IMR-90 (cell line): ENCODE measurements around the gene ABHD17B. TPM values are rescaled to one million over a fixed set of nuclear protein-coding genes. Genes with fewer than 3 reads are reported as not detected.

Source experiments
- ATAC-seq: fragments of 200-7000 bp; cut with Tn5 transposase; 2 replicates; pipeline ENCODE4 v1.9.1; 2020; ENCODE audit warnings: low read depth, mild to moderate bottlenecking, moderate library complexity
- BruUV-seq: library from RNA; stranded (reverse); fragments of 400-500 nt; replicated peaks from 2 replicates; lab custom pipeline; 2021; lab: Mats Ljungman, UMichigan
- CTCF ChIA-PET: fragments of 300-600 bp; formaldehyde crosslinking; extraction: SDS; loops from one replicate; lab custom pipeline; 2021; ENCODE audit warnings: antibody characterized with exemption; lab: Yijun Ruan, JAX
- POLR2A ChIA-PET: fragments of 300-600 bp; sonication (Branson Sonifier 250); formaldehyde crosslinking; loops from one replicate; lab custom pipeline; 2022; ENCODE audit warnings: antibody characterized with exemption; ENCODE audit not compliant: unreplicated experiment; lab: Charles Lee
- DNase-seq: peaks from one replicate; pipeline ENCODE4 v3.0.0; 2013
- H2AFZ ChIP-seq: replicated peaks from 2 replicates; pipeline ENCODE3; 2013; ENCODE audit warnings: low read length, mild to moderate bottlenecking; ENCODE audit not compliant: poor library complexity
- H2AK5ac ChIP-seq: 2 replicates; pipeline ENCODE4 v1.6.1; 2013; ENCODE audit warnings: low read depth, low read length, inconsistent platforms
- H2AK9ac ChIP-seq: replicated peaks from 2 replicates; pipeline ENCODE3; 2013; ENCODE audit warnings: mild to moderate bottlenecking, low read depth, low read length, moderate library complexity; ENCODE audit not compliant: poor library complexity
- H2BK120ac ChIP-seq: 2 replicates; pipeline ENCODE4 v1.6.1; 2013; ENCODE audit warnings: low read depth, low read length, inconsistent platforms
- H2BK15ac ChIP-seq: 3 replicates; pipeline ENCODE4 v1.6.1; 2013; ENCODE audit warnings: low read depth, low read length, inconsistent platforms
- H2BK20ac ChIP-seq: 2 replicates; pipeline ENCODE4 v1.6.1; 2013; ENCODE audit warnings: low read depth, mild to moderate bottlenecking, inconsistent platforms, low read length, moderate library complexity
- H2BK5ac ChIP-seq: 2 replicates; pipeline ENCODE4 v1.6.1; 2013; ENCODE audit warnings: mild to moderate bottlenecking, low read depth, low read length, inconsistent platforms; ENCODE audit not compliant: poor library complexity, severe bottlenecking
- H3K14ac ChIP-seq: replicated peaks from 2 replicates; pipeline ENCODE4 v1.6.1; 2013; ENCODE audit warnings: low read depth, low read length, inconsistent platforms
- H3K18ac ChIP-seq: 2 replicates; pipeline ENCODE4 v1.6.1; 2013; ENCODE audit warnings: low read depth, low read length, control low read depth
- H3K23ac ChIP-seq: 2 replicates; pipeline ENCODE4 v1.6.1; 2013; ENCODE audit warnings: low read depth, low read length, inconsistent platforms
- H3K27ac ChIP-seq: 2 replicates; pipeline ENCODE4 v1.5.1; 2013; ENCODE audit warnings: mild to moderate bottlenecking, control low read depth, low read length; ENCODE audit not compliant: insufficient read depth
- H3K27me3 ChIP-seq: 2 replicates; pipeline ENCODE4 v1.6.1; 2013; ENCODE audit warnings: low read length; ENCODE audit not compliant: control insufficient read depth, insufficient read depth
- H3K36me3 ChIP-seq: 2 replicates; pipeline ENCODE4 v1.6.1; 2013; ENCODE audit warnings: low read length, mixed read lengths; ENCODE audit not compliant: control insufficient read depth, insufficient read depth
- H3K4ac ChIP-seq: 2 replicates; pipeline ENCODE4 v1.6.1; 2013; ENCODE audit warnings: low read depth, low read length, inconsistent platforms
- H3K4me1 ChIP-seq: 2 replicates; pipeline ENCODE4 v1.6.1; 2013; ENCODE audit warnings: low read length, mixed read lengths; ENCODE audit not compliant: control insufficient read depth, insufficient read depth
- H3K4me2 ChIP-seq: 2 replicates; pipeline ENCODE4 v1.6.1; 2013; ENCODE audit warnings: low read depth, mild to moderate bottlenecking, control low read depth, low read length, moderate library complexity
- H3K4me3 ChIP-seq: 2 replicates; pipeline ENCODE4 v1.5.1; 2013; ENCODE audit warnings: low read depth, mild to moderate bottlenecking, control low read depth, low read length, moderate library complexity; ENCODE audit not compliant: insufficient read depth
- H3K56ac ChIP-seq: 2 replicates; pipeline ENCODE4 v1.6.1; 2013; ENCODE audit warnings: low read length, inconsistent platforms; ENCODE audit not compliant: insufficient read depth; ENCODE audit errors: extremely low read depth
- H3K79me1 ChIP-seq, 2 experiments: 2 replicates each; pipeline ENCODE4 v1.6.1; 2013; ENCODE audit warnings: low read length in 2 of 2, inconsistent platforms in 1 of 2, low read depth in 1 of 2
- H3K9ac ChIP-seq: 2 replicates; pipeline ENCODE4 v1.6.1; 2013; ENCODE audit warnings: low read depth, low read length, control low read depth
- H3K9me1 ChIP-seq: 2 replicates; pipeline ENCODE4 v1.6.1; 2013; ENCODE audit warnings: low read length, inconsistent platforms; ENCODE audit not compliant: insufficient read depth
- H3K9me3 ChIP-seq: 2 replicates; pipeline ENCODE4 v1.6.1; 2013; ENCODE audit warnings: low read length; ENCODE audit not compliant: control insufficient read depth, insufficient read depth
- H4K20me1 ChIP-seq: 2 replicates; pipeline ENCODE4 v1.6.1; 2013; ENCODE audit warnings: low read length, inconsistent platforms; ENCODE audit not compliant: insufficient read depth
- H4K5ac ChIP-seq: 2 replicates; pipeline ENCODE4 v1.6.1; 2013; ENCODE audit warnings: mild to moderate bottlenecking, low read depth, low read length, control low read depth
- H4K8ac ChIP-seq, 2 experiments: 2 replicates each; pipeline ENCODE4 v1.6.1; 2013; ENCODE audit warnings: low read depth in 2 of 2, low read length in 2 of 2, control low read depth in 1 of 2, inconsistent platforms in 1 of 2
- H4K91ac ChIP-seq: 2 replicates; pipeline ENCODE4 v1.6.1; 2013; ENCODE audit warnings: low read depth, low read length, inconsistent platforms; ENCODE audit not compliant: insufficient read depth
- BHLHE40 ChIP-seq: fragments of 150-350 bp; IDR thresholded peaks from 2 replicates; pipeline ENCODE4 v1.6.1; 2016; ENCODE audit warnings: mild to moderate bottlenecking, low read depth, low read length
- CEBPB ChIP-seq: IDR thresholded peaks from 2 replicates; pipeline ENCODE4 v1.6.1; 2012; ENCODE audit warnings: low read depth, low read length, improper control_type of control experiment
- CHD1 ChIP-seq: IDR thresholded peaks from 2 replicates; pipeline ENCODE4 v1.6.1; 2012; ENCODE audit warnings: low read depth, low read length, improper control_type of control experiment
- CTCF ChIP-seq: conservative IDR thresholded peaks from 2 replicates; pipeline ENCODE4 v1.5.1; 2012; ENCODE audit warnings: mild to moderate bottlenecking, low read depth, low read length, improper control_type of control experiment
- ELK1 ChIP-seq: fragments of 150-350 bp; IDR thresholded peaks from 2 replicates; pipeline ENCODE4 v1.6.1; 2016; ENCODE audit warnings: low read depth, mild to moderate bottlenecking, low read length, moderate library complexity, borderline replicate concordance
- FOS ChIP-seq: fragments of 150-350 bp; IDR thresholded peaks from 2 replicates; pipeline ENCODE4 v1.6.1; 2016; ENCODE audit warnings: low read depth, low read length
- MAFK ChIP-seq: IDR thresholded peaks from 2 replicates; pipeline ENCODE4 v1.6.1; 2012; ENCODE audit warnings: low read depth, low read length, improper control_type of control experiment
- MAZ ChIP-seq: IDR thresholded peaks from 2 replicates; pipeline ENCODE4 v1.6.1; 2012; ENCODE audit warnings: low read depth, mild to moderate bottlenecking, low read length, improper control_type of control experiment, moderate library complexity, borderline replicate concordance
- MXI1 ChIP-seq: IDR thresholded peaks from 2 replicates; pipeline ENCODE4 v1.6.1; 2012; ENCODE audit warnings: low read depth, mild to moderate bottlenecking, low read length, moderate library complexity, borderline replicate concordance
- NFE2L2 ChIP-seq: fragments of 150-350 bp; IDR thresholded peaks from 2 replicates; pipeline ENCODE4 v1.6.1; 2016; ENCODE audit warnings: low read depth, mild to moderate bottlenecking, low read length
- POLR2A ChIP-seq: IDR thresholded peaks from 2 replicates; pipeline ENCODE4 v1.6.1; 2012; ENCODE audit warnings: mild to moderate bottlenecking, low read depth, low read length
- RAD21 ChIP-seq: IDR thresholded peaks from 2 replicates; pipeline ENCODE4 v1.6.1; 2012; ENCODE audit warnings: low read length, improper control_type of control experiment
- RCOR1 ChIP-seq: IDR thresholded peaks from 2 replicates; pipeline ENCODE4 v1.6.1; 2012; ENCODE audit warnings: mild to moderate bottlenecking, low read length, improper control_type of control experiment; ENCODE audit not compliant: insufficient replicate concordance
- RFX5 ChIP-seq: IDR thresholded peaks from 2 replicates; pipeline ENCODE4 v1.8.0; 2012; ENCODE audit warnings: low read depth, mild to moderate bottlenecking, low read length, moderate library complexity
- SMC3 ChIP-seq: fragments of 150-350 bp; IDR thresholded peaks from 2 replicates; pipeline ENCODE4 v1.6.1; 2016; ENCODE audit warnings: low read depth, mild to moderate bottlenecking, antibody characterized with exemption, low read length, moderate library complexity
- USF2 ChIP-seq: fragments of 150-350 bp; IDR thresholded peaks from 2 replicates; pipeline ENCODE4 v1.6.1; 2017; ENCODE audit warnings: mild to moderate bottlenecking, antibody characterized with exemption, low read length, low read depth
- WGBS, 2 experiments: methylation state at CpG; one replicate each; pipeline versions ENCODE4 v1.1.5 to v1.1.7; 2013; ENCODE audit warnings: missing lambda C conversion rate in 2 of 2; ENCODE audit not compliant: insufficient read length in 1 of 2; ENCODE audit errors: extremely low coverage in 2 of 2; 5-methylcytosine and 5-hydroxymethylcytosine counted together
- dilution Hi-C: fragments of 300-500 bp; cut with HindIII; formaldehyde crosslinking; loops from one replicate; pipeline ENCODE4 v1.14.3; 2018; ENCODE audit warnings: low sequenced_read_pairs; ENCODE audit not compliant: unreplicated experiment
- in situ Hi-C: fragments of 300-500 bp; cut with MboI; formaldehyde crosslinking; loops from 3 replicates; pipeline ENCODE4 v1.14.3; 2019; ENCODE audit warnings: low sequenced_read_pairs, inconsistent platforms, mixed read lengths
- intact Hi-C: fragments of 100-400 bp; cut with micrococcal nuclease; formaldehyde crosslinking; loops from 2 replicates; pipeline ENCODE4 v1.10.0; 2022
- polyA plus RNA-seq, 3 experiments: library from polyadenylated mRNA; depleted of rRNA; stranded (reverse); fragments of >200 nt; gene quantifications; 2 replicates each; pipeline ENCODE4 v1.2.3, GENCODE V29; 2012; ENCODE audit warnings: low replicate concordance in 1 of 3
- total RNA-seq: library from RNA; depleted of rRNA; stranded (reverse); fragments of >200 nt; gene quantifications from 2 replicates; pipeline ENCODE4 v1.2.3, GENCODE V29; 2012

Gene ABHD17B
- total and polyA plus RNA-seq, 2 of the 4 experiments (the other 2 are of a cell fraction), result 7.5 to 16.8 TPM

- POLR2A ChIA-PET, result interaction anchor here (0.6 kb wide), 1 partner anchor 558 kb away, joined by 6 read pairs; no protein-coding TSS in a partner anchor
- dilution Hi-C loops, result no loop called here
- Histone ChIP-seq H3K36me3 (no peaks in the 10 kb centered on the region), H2AK5ac (no peak overlapping the region), H2AK9ac (no peak overlapping the region), H3K27me3 (no peaks in the 10 kb centered on the region), H3K23ac (no peak overlapping the region), H3K4me2 (no peak overlapping the region), H4K91ac (no peak overlapping the region), H2BK5ac (no peak overlapping the region), H3K18ac (no peak overlapping the region), H3K4me1 (peaks cover 2% of the 10 kb centered on the region; the same call in 1 of the 2 replicates), H4K5ac (no peak overlapping the region), H3K56ac (no peak overlapping the region), H3K4me3 (no peak overlapping the region), H3K9ac (no peak overlapping the region), H3K79me1 (peaks cover 7 to 27% of the 10 kb centered on the region in 2 experiments), H3K9me3 (no peaks in the 10 kb centered on the region), H2BK15ac (no peak overlapping the region), H3K4ac (no peak overlapping the region), H4K20me1 (no peaks in the 10 kb centered on the region), H3K14ac (no peak overlapping the region), H3K27ac (no peak overlapping the region), H2BK20ac (no peak overlapping the region), H3K9me1 (no peaks in the 10 kb centered on the region), H4K8ac (no peak overlapping the region), H2AFZ (no peak overlapping the region), H2BK120ac (no peak overlapping the region)
- TF ChIP-seq BHLHE40, result no peak
- no peak for TF ChIP-seq ELK1
- no peak for TF ChIP-seq RAD21
- TF ChIP-seq POLR2A, result no peak
- TF ChIP-seq MXI1, result no peak
- TF ChIP-seq MAZ, result no peak
- no peak for TF ChIP-seq CHD1
- no peak for TF ChIP-seq RFX5
- TF ChIP-seq NFE2L2, result no peak
- TF ChIP-seq USF2, result no peak
- TF ChIP-seq CTCF, result no peak
- no peak for TF ChIP-seq RCOR1
- TF ChIP-seq SMC3, result no peak
- TF ChIP-seq CEBPB, result no peak
- no peak for TF ChIP-seq MAFK
- TF ChIP-seq FOS, result no peak
- WGBS, 2 experiments, result no CpG with 5 or more reads among the region's 1 CpG
- in situ Hi-C loops, result no loop called here
- intact Hi-C loops, result no loop called here
- no TSS peak for BruUV-seq
- DNase-seq (peak; percentile 31), ATAC-seq (no peak)
- CTCF ChIA-PET, result interaction anchor here (1.0 kb wide), 1 partner anchor 15 kb away, joined by 3 read pairs; no protein-coding TSS in a partner anchor
These were observed 17.4 kb upstream of the ABHD17B start for GRCh38 chr9:71928376-71928775.
